BLaER1 treated with 17β-estradiol and CSF1 and Interleukin-3, amounts not matched to agents 10 nM and 100 nM (cell line): ENCODE data around the gene ANKRD34B.

Experiments
- H3K27ac ChIP-seq, 11 experiments: shearing (Covaris generic); formaldehyde crosslinking; 2 replicates each; pipeline ENCODE4 v1.8.1; 2022
- H3K27me3 ChIP-seq, 11 experiments: shearing (Covaris generic); formaldehyde crosslinking; 2 replicates each; pipeline ENCODE4 v1.8.1; 2022
- H3K36me3 ChIP-seq, 11 experiments: shearing (Covaris generic); formaldehyde crosslinking; 2 replicates each; pipeline ENCODE4 v1.8.1; 2022
- H3K4me1 ChIP-seq, 10 experiments: shearing (Covaris generic); formaldehyde crosslinking; 2 replicates each; pipeline ENCODE4 v1.8.1; 2022
- H3K4me2 ChIP-seq, 11 experiments: shearing (Covaris generic); formaldehyde crosslinking; 2 replicates each; pipeline ENCODE4 v1.8.1; 2022
- H3K4me3 ChIP-seq, 10 experiments: shearing (Covaris generic); formaldehyde crosslinking; 2 replicates each; pipeline ENCODE4 v1.8.1; 2022
- H3K9ac ChIP-seq, 11 experiments: shearing (Covaris generic); formaldehyde crosslinking; 2 replicates each; pipeline ENCODE4 v1.8.1; 2022
- H3K9me3 ChIP-seq, 11 experiments: shearing (Covaris generic); formaldehyde crosslinking; replicated peaks in 1 of 11; 2 replicates each; pipeline ENCODE4 v1.8.1; 2022
- H4K20me1 ChIP-seq, 11 experiments: shearing (Covaris generic); formaldehyde crosslinking; 2 replicates each; pipeline ENCODE4 v1.8.1; 2022
- Cebpa-rat ChIP-seq, 11 experiments: shearing (Covaris generic); IDR thresholded peaks; 2 replicates each; pipeline ENCODE4 v1.8.1; 2022

The ANKRD34B gene

DNA sequence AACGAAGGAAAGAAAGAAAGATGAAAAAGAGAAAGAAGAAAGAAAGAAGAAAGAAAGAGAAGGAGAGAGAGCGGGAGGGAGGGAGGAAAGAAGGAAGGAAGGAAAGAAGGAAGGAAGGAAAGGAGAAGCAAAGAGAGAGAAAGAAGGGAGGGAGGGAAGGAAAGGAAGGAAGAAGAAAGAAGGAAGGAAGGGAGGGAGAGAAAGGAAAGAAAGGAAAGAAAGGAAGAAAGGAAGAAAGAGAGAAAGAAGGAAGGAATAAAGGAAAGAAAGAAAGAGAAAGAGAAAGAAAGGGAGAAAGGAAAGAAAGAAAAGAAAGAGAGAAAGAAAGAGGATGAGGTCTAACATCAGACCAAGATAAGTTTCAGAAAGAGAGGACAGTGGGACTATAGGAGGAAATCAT is 9.0 kb upstream of the ANKRD34B start:
- Histone ChIP-seq H3K27me3 (no peaks in the 10 kb centered on the region), H3K9ac (no peak overlapping the region), H3K27ac (no peak overlapping the region), H3K4me3 (no peak overlapping the region), H3K4me2 (no peak overlapping the region), H3K9me3 (peaks cover 0 to 11% (median 0%) of the 10 kb centered on the region in 11 experiments; a peak in 2 of 22 replicates), H4K20me1 (no peaks in the 10 kb centered on the region), H3K36me3 (no peaks in the 10 kb centered on the region), H3K4me1 (no peaks in the 10 kb centered on the region)
- TF ChIP-seq Cebpa-rat (IDR thresholded peaks at IDR 0.05), result no peak

DNA sequence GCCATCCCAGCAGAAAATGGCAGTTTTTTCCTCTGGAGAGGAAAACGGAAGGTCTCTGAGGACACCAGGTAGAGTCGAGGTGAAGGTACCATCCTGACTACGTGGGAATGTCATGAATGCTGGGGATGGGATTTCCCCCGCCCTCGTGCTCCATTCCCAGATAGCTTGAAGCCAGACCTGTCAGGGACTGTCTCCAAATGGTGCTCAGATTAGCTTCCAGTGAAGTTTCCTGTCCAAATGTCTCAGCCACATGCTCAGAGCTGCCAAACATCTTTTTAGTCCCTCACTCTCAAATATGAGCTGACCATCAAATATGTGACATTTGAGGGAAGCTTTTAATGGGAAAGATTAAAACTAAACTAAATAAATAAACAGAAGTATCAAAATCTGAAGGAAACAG is 7.6 kb upstream of the ANKRD34B start:
- H3K9me3 ChIP-seq, result peaks cover 0 to 9% (median 0%) of the 10 kb centered on the region in 11 experiments; a peak in 2 of 22 replicates
- no peaks in the 10 kb centered on the region for H3K36me3 ChIP-seq
- H3K4me1 ChIP-seq, result no peaks in the 10 kb centered on the region

DNA sequence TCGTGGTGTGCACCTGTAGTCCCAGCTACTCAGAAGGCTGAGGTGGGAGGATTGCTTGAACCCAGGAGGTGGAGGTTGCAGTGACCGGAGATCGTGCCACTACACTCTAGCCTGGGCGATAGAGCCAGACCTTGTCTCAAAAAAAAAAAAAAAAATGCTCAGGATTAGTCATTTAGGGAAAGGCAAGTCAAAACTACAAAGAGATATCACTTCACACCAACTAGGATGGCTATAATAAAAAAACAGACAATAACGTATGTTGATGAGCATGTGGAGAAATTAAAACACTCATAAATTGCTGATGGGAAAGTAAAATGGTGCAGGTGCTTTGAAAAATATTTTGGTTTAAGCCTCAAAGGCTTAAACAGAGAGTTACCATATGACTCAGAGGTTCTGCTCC is 6.3 kb upstream of the ANKRD34B start:
- no peak overlapping the region for H3K9ac ChIP-seq
- H4K20me1 ChIP-seq, result no peaks in the 10 kb centered on the region
- no peaks in the 10 kb centered on the region for H3K4me1 ChIP-seq
- H3K4me3 ChIP-seq, result no peak overlapping the region
- no peak overlapping the region for H3K4me2 ChIP-seq
- no peak for TF ChIP-seq Cebpa-rat (IDR thresholded peaks at IDR 0.05)
- H3K9me3 ChIP-seq, result peaks cover 0 to 8% (median 0%) of the 10 kb centered on the region in 11 experiments; a peak in 5 of 22 replicates
- H3K27ac ChIP-seq, result no peak overlapping the region
- H3K36me3 ChIP-seq, result no peaks in the 10 kb centered on the region
- peaks cover 4 to 8% (median 5%) of the 10 kb centered on the region in 11 experiments; a peak in 20 of 22 replicates for H3K27me3 ChIP-seq

More for the DNA sequence above, 7.6 kb upstream of the ANKRD34B start:
- no peaks in the 10 kb centered on the region for H3K27me3 ChIP-seq
- no peak overlapping the region for H3K9ac ChIP-seq
- no peak overlapping the region for H3K27ac ChIP-seq
- no peak overlapping the region for H3K4me2 ChIP-seq
- H3K4me3 ChIP-seq, result no peak overlapping the region
- no peak for TF ChIP-seq Cebpa-rat (IDR thresholded peaks at IDR 0.05)
- H4K20me1 ChIP-seq, result no peaks in the 10 kb centered on the region

DNA sequence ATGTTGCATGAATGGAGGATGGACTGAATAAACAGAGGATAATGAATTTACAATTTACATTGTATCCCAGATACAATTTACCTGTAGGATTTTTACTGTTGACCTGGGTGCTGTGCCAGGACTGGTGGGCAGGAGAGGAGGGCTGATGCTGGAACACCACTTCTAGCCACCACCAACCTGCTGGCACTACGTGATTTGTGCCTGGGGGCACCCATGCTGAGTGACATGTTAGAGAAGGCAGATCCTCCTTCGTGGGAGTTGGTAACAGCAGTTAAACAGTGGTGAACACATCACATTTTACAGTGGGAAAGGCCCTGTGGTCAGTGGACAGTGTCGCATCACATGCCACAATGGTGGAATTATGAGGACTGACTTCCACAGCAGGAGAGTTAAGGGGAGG is 3.0 kb upstream of the ANKRD34B start:
- Histone ChIP-seq H3K36me3 (no peaks in the 10 kb centered on the region), H3K9me3 (peaks cover 18 to 32% (median 22%) of the 10 kb centered on the region in 11 experiments), H3K9ac (no peak overlapping the region), H3K4me1 (peaks cover 0 to 12% (median 9%) of the 10 kb centered on the region in 10 experiments; a peak in 11 of 20 replicates), H3K4me2 (no peak overlapping the region), H3K27ac (no peak overlapping the region), H4K20me1 (no peaks in the 10 kb centered on the region), H3K27me3 (peaks cover 37 to 42% (median 38%) of the 10 kb centered on the region in 11 experiments), H3K4me3 (no peak overlapping the region)
- TF ChIP-seq Cebpa-rat (IDR thresholded peaks at IDR 0.05), result no peak

DNA sequence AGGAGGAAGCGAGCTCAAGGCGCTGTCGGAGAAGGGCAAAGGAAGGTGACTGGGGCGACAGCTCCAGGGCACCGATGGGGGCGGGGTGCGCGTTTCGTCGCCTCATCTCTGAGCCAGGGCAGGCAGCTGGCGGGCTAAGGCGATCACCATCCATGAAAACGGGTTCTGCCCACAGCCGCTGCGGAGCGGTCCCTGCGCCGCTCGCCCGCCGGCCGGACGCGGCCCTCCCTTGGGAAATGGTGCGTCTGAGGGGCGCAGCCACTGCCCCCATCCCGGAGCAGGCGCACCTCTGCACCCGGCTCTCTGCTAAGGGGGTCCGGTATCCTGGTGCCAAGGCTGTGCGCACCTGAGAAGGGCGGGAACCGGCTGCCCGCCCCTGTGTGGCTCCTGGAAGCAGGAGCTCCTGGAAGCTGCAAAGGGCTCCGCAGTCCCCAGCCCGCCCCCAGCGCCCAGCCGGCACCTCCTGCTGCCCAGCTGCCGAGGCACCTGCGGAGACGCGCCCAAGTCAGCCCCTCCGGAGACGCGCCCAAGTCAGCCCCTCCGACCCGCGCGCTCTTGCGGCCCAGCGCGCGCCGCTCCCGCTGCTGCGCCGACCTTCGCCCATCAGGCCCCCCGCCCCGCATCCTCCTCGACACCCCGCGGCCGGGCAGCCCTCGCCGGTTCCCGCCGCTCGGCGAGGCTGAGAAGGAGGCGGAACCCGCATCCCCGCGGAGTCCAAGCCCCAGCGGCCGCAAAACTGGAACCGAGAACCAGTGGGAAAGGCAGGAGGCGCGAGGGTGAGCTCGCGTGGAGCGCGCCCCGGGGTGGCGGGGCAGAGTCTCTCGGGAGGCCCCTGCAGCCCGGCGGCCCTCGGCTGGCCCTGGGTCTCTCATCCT is 757 bp downstream of the ANKRD34B start:
- Histone ChIP-seq H3K36me3 (no peaks in the 10 kb centered on the region), H3K4me2 (peak overlapping the region; percentile 54 to 87 (median 68)), H3K27ac (no peak overlapping the region), H3K9ac (no peak overlapping the region), H3K4me3 (peak overlapping the region; percentile 34 to 62 (median 46)), H4K20me1 (no peaks in the 10 kb centered on the region; a peak in 1 of 22 replicates), H3K9me3 (peaks cover 18 to 32% (median 22%) of the 10 kb centered on the region in 11 experiments), H3K27me3 (peaks cover 44 to 60% (median 55%) of the 10 kb centered on the region in 11 experiments), H3K4me1 (peaks cover 0 to 12% (median 9%) of the 10 kb centered on the region in 10 experiments; a peak in 11 of 20 replicates)
- TF ChIP-seq Cebpa-rat (IDR thresholded peaks at IDR 0.05), result no peak

DNA sequence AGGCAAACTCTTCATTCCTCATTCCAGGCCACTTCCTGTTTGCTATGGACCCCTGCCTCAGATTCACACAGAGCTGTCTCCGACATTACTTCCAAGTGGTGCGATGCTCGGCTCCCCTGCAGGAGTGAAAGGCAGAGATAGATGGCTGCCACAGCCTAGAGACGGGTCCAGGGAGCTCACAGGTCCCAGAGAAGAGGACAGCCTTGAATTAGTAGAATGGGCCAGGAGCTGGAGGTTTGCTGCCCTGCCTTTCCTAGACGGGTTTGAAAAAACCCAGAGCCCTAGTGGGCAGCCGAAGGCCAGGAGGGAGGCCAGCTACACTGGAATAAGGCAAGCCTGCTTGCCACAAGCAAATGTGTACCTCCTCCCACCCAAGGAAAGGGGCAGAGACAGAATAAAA is 1.8 kb downstream of the ANKRD34B start:
- H3K4me3 ChIP-seq, result no peak overlapping the region
- peaks cover 18 to 32% (median 22%) of the 10 kb centered on the region in 11 experiments for H3K9me3 ChIP-seq
- TF ChIP-seq Cebpa-rat (IDR thresholded peaks at IDR 0.05), result no peak
- no peak overlapping the region for H3K27ac ChIP-seq
- no peaks in the 10 kb centered on the region; a peak in 1 of 22 replicates for H4K20me1 ChIP-seq
- H3K9ac ChIP-seq, result no peak overlapping the region
- peaks cover 44 to 60% (median 55%) of the 10 kb centered on the region in 11 experiments for H3K27me3 ChIP-seq
- peaks cover 0 to 12% (median 9%) of the 10 kb centered on the region in 10 experiments; a peak in 11 of 20 replicates for H3K4me1 ChIP-seq
- H3K4me2 ChIP-seq, result no peak overlapping the region
- no peaks in the 10 kb centered on the region for H3K36me3 ChIP-seq

DNA sequence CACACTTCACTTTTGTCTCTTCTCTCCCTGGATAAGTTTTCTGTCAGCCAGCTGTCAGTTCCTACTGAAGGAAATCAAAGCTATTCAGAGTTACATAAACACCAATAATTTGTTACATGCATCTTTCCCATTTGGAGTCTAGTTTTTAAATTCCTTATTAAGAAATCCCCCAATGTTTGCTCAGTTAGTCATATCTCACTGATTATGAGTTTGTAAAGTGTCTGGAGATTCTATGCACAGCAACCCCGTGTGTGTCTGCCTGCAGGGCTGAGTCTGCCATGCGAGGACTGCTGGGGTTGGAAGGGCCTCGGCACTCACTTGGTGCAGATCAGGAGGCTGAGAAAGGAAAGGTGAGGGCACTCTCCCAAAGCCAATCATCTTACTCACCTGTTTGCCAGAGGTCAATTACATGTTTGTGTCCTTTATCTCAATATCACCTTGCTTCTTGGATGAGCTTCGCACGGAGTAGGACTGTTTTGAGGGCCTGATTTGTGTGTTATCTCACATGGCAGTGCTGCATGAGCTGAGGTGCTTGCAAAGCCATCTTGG is 3.3 kb downstream of the ANKRD34B start:
- Histone ChIP-seq H3K36me3 (no peaks in the 10 kb centered on the region), H3K9me3 (peaks cover 18 to 31% (median 22%) of the 10 kb centered on the region in 11 experiments), H3K9ac (no peak overlapping the region), H3K4me1 (peaks cover 0 to 12% (median 9%) of the 10 kb centered on the region in 10 experiments; a peak in 11 of 20 replicates), H4K20me1 (no peaks in the 10 kb centered on the region; a peak in 1 of 22 replicates), H3K4me3 (no peak overlapping the region), H3K4me2 (no peak overlapping the region), H3K27me3 (peaks cover 44 to 59% (median 52%) of the 10 kb centered on the region in 11 experiments), H3K27ac (no peak overlapping the region)
- TF ChIP-seq Cebpa-rat (IDR thresholded peaks at IDR 0.05), result no peak

DNA sequence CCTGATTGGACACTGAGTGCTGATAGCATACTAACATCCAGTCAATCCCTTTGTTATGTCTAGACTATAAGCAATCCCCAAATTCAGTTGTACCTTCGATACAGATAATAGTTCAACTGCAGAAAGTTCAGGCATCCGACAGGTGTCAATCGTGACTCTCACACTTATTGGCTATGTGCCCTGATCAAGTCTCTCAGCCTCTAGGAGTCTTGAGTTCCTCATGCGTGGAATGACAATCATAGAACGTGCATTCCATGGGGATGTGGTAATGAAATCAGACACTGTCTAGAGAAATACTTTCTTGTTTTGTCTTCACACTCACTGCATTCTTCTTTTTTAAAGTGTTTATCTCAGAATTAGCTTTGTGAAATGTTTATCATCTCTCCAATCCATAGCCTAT is 4.8 kb downstream of the ANKRD34B start:
- peaks cover 0 to 12% (median 9%) of the 10 kb centered on the region in 10 experiments; a peak in 11 of 20 replicates for H3K4me1 ChIP-seq
- peaks cover 14 to 17% (median 16%) of the 10 kb centered on the region in 11 experiments for H3K9me3 ChIP-seq
- TF ChIP-seq Cebpa-rat (IDR thresholded peaks at IDR 0.05), result no peak
- H3K27ac ChIP-seq, result no peak overlapping the region
- H3K36me3 ChIP-seq, result no peaks in the 10 kb centered on the region
- no peak overlapping the region for H3K4me3 ChIP-seq
- H3K27me3 ChIP-seq, result peaks cover 29 to 44% (median 38%) of the 10 kb centered on the region in 11 experiments
- H3K9ac ChIP-seq, result no peak overlapping the region
- H3K4me2 ChIP-seq, result no peak overlapping the region
- no peaks in the 10 kb centered on the region; a peak in 1 of 22 replicates for H4K20me1 ChIP-seq

DNA sequence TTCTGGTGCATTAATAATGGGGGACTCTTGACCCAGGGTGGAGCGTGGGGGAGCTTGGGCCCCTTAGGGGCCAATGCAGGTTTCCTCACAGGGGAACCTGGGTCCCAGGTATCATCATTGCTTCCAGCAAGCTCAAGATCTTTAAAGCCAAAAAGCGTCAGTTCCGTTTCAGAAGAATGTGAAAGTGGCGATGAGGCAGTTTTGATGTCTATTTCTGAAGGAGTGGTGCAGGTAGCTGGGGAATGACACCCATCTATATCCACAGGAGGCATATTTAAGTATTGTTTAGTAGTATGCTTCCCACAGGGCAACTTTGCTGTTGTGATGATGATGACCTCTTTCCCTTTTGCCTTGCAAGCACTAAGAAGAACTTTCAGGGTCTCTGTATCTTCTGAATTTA is 10.8 kb downstream of the ANKRD34B start:
- H4K20me1 ChIP-seq, result no peaks in the 10 kb centered on the region
- TF ChIP-seq Cebpa-rat (IDR thresholded peaks at IDR 0.05), result no peak
- H3K4me2 ChIP-seq, result no peak overlapping the region
- no peaks in the 10 kb centered on the region for H3K4me1 ChIP-seq
- no peaks in the 10 kb centered on the region for H3K36me3 ChIP-seq
- H3K9ac ChIP-seq, result no peak overlapping the region
- no peak overlapping the region for H3K4me3 ChIP-seq
- H3K27ac ChIP-seq, result no peak overlapping the region
- H3K27me3 ChIP-seq, result no peaks in the 10 kb centered on the region
- H3K9me3 ChIP-seq, result 0 out of 22 replicates have a peak, but pooled peaks cover 0 to 4% (median 0%) of the 10 kb centered on the region in 11 experiments
